Endothelial cell of umbilical vein (primary cell): ENCODE data around the gene MRPS21. TPM values are rescaled to one million over a fixed set of nuclear protein-coding genes. Genes with fewer than 3 reads are reported as not detected.
A peak's percentile ranks its signal among the peaks of the same experiment; 100 is the strongest.

Source experiments
- BruUV-seq: library from RNA; stranded (reverse); fragments of 400-500 nt; replicated peaks from 2 replicates; lab custom pipeline; 2021; lab: Mats Ljungman, UMichigan
- CTCF ChIA-PET: fragments of 300-600, 350-600 bp; sonication (Branson Sonifier 250); formaldehyde crosslinking; loops from one replicate; lab custom pipeline; 2021; ENCODE audit warnings: antibody characterized with exemption, inconsistent platforms; lab: Charles Lee
- POLR2A ChIA-PET: fragments of 300-600, 350-600 bp; sonication (Branson Sonifier 250); formaldehyde crosslinking; loops from one replicate; lab custom pipeline; 2021; ENCODE audit warnings: antibody characterized with exemption, inconsistent platforms; lab: Charles Lee
- DNase-seq: peaks from one replicate; pipeline ENCODE4 v3.0.0-alpha.2; 2011; ENCODE audit warnings: low read depth, low spot score
- FAIRE-seq: peaks from 2 replicates; lab custom pipeline; 2011; peaks lifted over from hg19 to GRCh38; lab: Jason Lieb, UNC
- H2AFZ ChIP-seq: 2 replicates; pipeline ENCODE4 v1.6.0; 2012; ENCODE audit warnings: low read depth, low read length, control low read depth, inconsistent platforms
- H3K27ac ChIP-seq: 2 replicates; pipeline ENCODE4 v1.5.1; 2011; ENCODE audit warnings: low read depth, mild to moderate bottlenecking, control low read depth, low read length, moderate library complexity; ENCODE audit not compliant: insufficient read depth
- H3K27me3 ChIP-seq, 2 experiments: 2 replicates each; pipeline versions ENCODE4 v1.6.0 to v1.6.1; 2011; ENCODE audit warnings: low read length in 2 of 2, mixed read lengths in 1 of 2; ENCODE audit not compliant: control insufficient read depth in 2 of 2, insufficient read depth in 2 of 2
- H3K36me3 ChIP-seq, 2 experiments: 2 replicates in 1 of 2; 3 replicates in 1 of 2; pipeline ENCODE4 v1.5.1; 2011; ENCODE audit warnings: low read length in 2 of 2, mild to moderate bottlenecking in 1 of 2, moderate library complexity in 1 of 2; ENCODE audit not compliant: control insufficient read depth in 2 of 2, insufficient read depth in 2 of 2; ENCODE audit errors: extremely low read depth in 1 of 2
- H3K4me1 ChIP-seq: 3 replicates; pipeline ENCODE4 v1.5.1; 2011; ENCODE audit warnings: mild to moderate bottlenecking, low read length; ENCODE audit not compliant: control insufficient read depth, insufficient read depth; ENCODE audit errors: extremely low read depth
- H3K4me2 ChIP-seq: 2 replicates; pipeline ENCODE4 v1.6.1; 2011; ENCODE audit warnings: low read length, control low read depth, mixed read lengths; ENCODE audit not compliant: insufficient read depth
- H3K4me3 ChIP-seq, 3 experiments: fragments of 200-600 bp in 1 of 3; sonication (generic), shearing (Covaris generic) in 1 of 3; replicated peaks in 1 of 3; 2 replicates each; pipeline ENCODE4 v1.5.1; 2011 to 2016; ENCODE audit warnings: control low read depth in 3 of 3, low read length in 3 of 3, mild to moderate bottlenecking in 2 of 3, inconsistent platforms in 1 of 3, low read depth in 1 of 3, moderate library complexity in 1 of 3; ENCODE audit not compliant: insufficient read depth in 1 of 3
- H3K79me2 ChIP-seq: 2 replicates; pipeline ENCODE4 v1.6.0; 2012; ENCODE audit warnings: low read length, inconsistent platforms; ENCODE audit not compliant: control insufficient read depth, insufficient read depth
- H3K9ac ChIP-seq: replicated peaks from 2 replicates; pipeline ENCODE3; 2011; ENCODE audit warnings: low read length, control low read depth; ENCODE audit not compliant: insufficient read depth; ENCODE audit errors: extremely low read depth
- H3K9me1 ChIP-seq: replicated peaks from 3 replicates; pipeline ENCODE4 v1.6.0; 2011; ENCODE audit warnings: mild to moderate bottlenecking, low read length; ENCODE audit not compliant: control insufficient read depth, insufficient read depth; ENCODE audit errors: extremely low read depth
- H3K9me3 ChIP-seq: replicated peaks from 2 replicates; pipeline ENCODE4 v1.5.1; 2012; ENCODE audit warnings: low read length, inconsistent platforms; ENCODE audit not compliant: control insufficient read depth, insufficient read depth
- H4K20me1 ChIP-seq: replicated peaks from 2 replicates; pipeline ENCODE3; 2011; ENCODE audit warnings: mild to moderate bottlenecking, low read length; ENCODE audit not compliant: control insufficient read depth, insufficient read depth; ENCODE audit errors: extremely low read depth
- EZH2 ChIP-seq: IDR thresholded peaks from 2 replicates; pipeline ENCODE4 v1.6.1; 2012; ENCODE audit warnings: borderline replicate concordance, low read depth, mild to moderate bottlenecking, moderate library complexity, low read length, inconsistent platforms; ENCODE audit not compliant: severe bottlenecking
- FOS ChIP-seq: IDR thresholded peaks from 2 replicates; pipeline ENCODE4 v1.6.1; 2011; ENCODE audit warnings: mild to moderate bottlenecking, low read length, moderate library complexity, borderline replicate concordance; ENCODE audit not compliant: insufficient read depth
- GATA2 ChIP-seq: IDR thresholded peaks from 2 replicates; pipeline ENCODE4 v1.7.0; 2011; ENCODE audit warnings: low read depth, mild to moderate bottlenecking, moderate library complexity, mixed read lengths, low read length; ENCODE audit not compliant: insufficient read length, insufficient read depth
- JUN ChIP-seq: IDR thresholded peaks from 2 replicates; pipeline ENCODE4 v1.6.1; 2011; ENCODE audit warnings: borderline replicate concordance, low read depth; ENCODE audit not compliant: insufficient read length, insufficient read depth
- MYC ChIP-seq: IDR thresholded peaks from one replicate; pipeline ENCODE4 v1.6.1; 2011; ENCODE audit warnings: mild to moderate bottlenecking, low read depth, low read length
- POLR2A ChIP-seq: IDR thresholded peaks from 2 replicates; pipeline ENCODE4 v1.6.1; 2012; ENCODE audit warnings: low read depth, mild to moderate bottlenecking, control low read depth, low read length
- POLR2AphosphoS5 ChIP-seq: IDR thresholded peaks from 2 replicates; pipeline ENCODE4 v1.6.1; 2012; ENCODE audit warnings: low read depth, mild to moderate bottlenecking, control low read depth, low read length, moderate library complexity; ENCODE audit not compliant: insufficient read depth
- dilution Hi-C: fragments of 300-500 bp; cut with MboI; formaldehyde crosslinking; loops from one replicate; pipeline ENCODE4 v1.15.0; 2019; ENCODE audit warnings: low sequenced_read_pairs; ENCODE audit not compliant: extremely low pct_ligation_motif_present
- intact Hi-C: fragments of 100-400 bp; cut with micrococcal nuclease; formaldehyde crosslinking; loops from one replicate; pipeline ENCODE4 v1.10.0; 2022
- polyA plus RNA-seq, 4 experiments: library from polyadenylated mRNA; depleted of rRNA in 3 of 4; stranded (reverse) in 3 of 4; unstranded in 1 of 4; fragments of >200 nt; gene quantifications; 2 replicates each; pipeline versions ENCODE4 v1.2.1 to v1.2.3, GENCODE V29; 2011 to 2012; ENCODE audit warnings: missing spikeins in 1 of 4
- total RNA-seq: library from RNA; stranded (reverse); gene quantifications from 2 replicates; pipeline ENCODE4 v1.2.3, GENCODE V29; 2021
- TF ChIP-seq, protein P1 (sequence below), 2 donors: IDR thresholded peaks; 1 replicate in 1 of 2; 2 replicates in 1 of 2; pipeline ENCODE4 v1.5.1; 2011; ENCODE audit warnings: low read length in 2 of 2, mild to moderate bottlenecking in 2 of 2, moderate library complexity in 2 of 2, control low read depth in 1 of 2, inconsistent platforms in 1 of 2, low read depth in 1 of 2; ENCODE audit not compliant: insufficient read depth in 1 of 2; ENCODE audit errors: extremely low read depth in 1 of 2
- TF ChIP-seq, protein P2 (sequence below): IDR thresholded peaks from 2 replicates; pipeline ENCODE4 v1.6.1; 2011; ENCODE audit not compliant: insufficient read depth, insufficient read length

MRPS21 gene
- total and polyA plus RNA-seq, 2 donors (not counting 3 experiments of a cell fraction or from before 2014, with no cell fraction given) = 63.1 to 76.7 TPM

DNA sequence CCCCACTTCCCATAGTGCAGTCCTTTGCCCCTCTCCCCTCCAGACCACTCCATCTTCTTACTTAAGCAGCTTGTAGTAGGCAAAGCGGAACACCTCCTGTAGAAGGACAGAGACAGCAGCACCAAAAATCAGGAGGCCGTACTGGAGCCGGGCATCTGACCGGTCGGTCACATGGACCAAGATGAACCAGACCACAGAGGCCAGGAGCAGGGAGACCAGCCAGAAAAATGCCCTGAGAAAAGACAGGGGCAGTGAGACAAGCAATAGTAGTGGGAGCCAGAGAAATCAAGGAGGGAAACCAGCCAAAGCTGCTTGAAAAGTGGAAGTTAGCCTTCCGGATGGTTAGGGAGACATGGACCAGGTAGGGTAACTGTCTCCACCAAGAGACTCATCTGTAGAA, 25.8 kb upstream of the MRPS21 start:
- peaks cover 19% of the 10 kb centered on the region for H3K79me2 ChIP-seq
- H3K9me1 ChIP-seq = no peaks in the 10 kb centered on the region
- no peak for TF ChIP-seq POLR2A
- no peak for TF ChIP-seq JUN
- no peak for TF ChIP-seq POLR2AphosphoS5
- no peak for TF ChIP-seq FOS
- TF ChIP-seq GATA2 = no peak
- TF ChIP-seq, protein P1, sequence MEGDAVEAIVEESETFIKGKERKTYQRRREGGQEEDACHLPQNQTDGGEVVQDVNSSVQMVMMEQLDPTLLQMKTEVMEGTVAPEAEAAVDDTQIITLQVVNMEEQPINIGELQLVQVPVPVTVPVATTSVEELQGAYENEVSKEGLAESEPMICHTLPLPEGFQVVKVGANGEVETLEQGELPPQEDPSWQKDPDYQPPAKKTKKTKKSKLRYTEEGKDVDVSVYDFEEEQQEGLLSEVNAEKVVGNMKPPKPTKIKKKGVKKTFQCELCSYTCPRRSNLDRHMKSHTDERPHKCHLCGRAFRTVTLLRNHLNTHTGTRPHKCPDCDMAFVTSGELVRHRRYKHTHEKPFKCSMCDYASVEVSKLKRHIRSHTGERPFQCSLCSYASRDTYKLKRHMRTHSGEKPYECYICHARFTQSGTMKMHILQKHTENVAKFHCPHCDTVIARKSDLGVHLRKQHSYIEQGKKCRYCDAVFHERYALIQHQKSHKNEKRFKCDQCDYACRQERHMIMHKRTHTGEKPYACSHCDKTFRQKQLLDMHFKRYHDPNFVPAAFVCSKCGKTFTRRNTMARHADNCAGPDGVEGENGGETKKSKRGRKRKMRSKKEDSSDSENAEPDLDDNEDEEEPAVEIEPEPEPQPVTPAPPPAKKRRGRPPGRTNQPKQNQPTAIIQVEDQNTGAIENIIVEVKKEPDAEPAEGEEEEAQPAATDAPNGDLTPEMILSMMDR (IDR thresholded peaks at IDR 0.05; ENCODE audit: extremely low read depth in 1 of 2, insufficient read depth in 1 of 2, low read depth in 1 of 2, low read length in 2 of 2) = no peak
- TF ChIP-seq MYC = no peak
- TF ChIP-seq, protein P2, sequence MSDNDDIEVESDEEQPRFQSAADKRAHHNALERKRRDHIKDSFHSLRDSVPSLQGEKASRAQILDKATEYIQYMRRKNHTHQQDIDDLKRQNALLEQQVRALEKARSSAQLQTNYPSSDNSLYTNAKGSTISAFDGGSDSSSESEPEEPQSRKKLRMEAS = no peak
- TF ChIP-seq EZH2 = no peak
- no TSS peak for BruUV-seq
- no peaks in the 10 kb centered on the region for H3K9me3 ChIP-seq
- peak overlapping the region; percentile 89 for H3K27ac ChIP-seq
- peaks cover 3 to 19% of the 10 kb centered on the region in 2 experiments for H3K36me3 ChIP-seq
- H2AFZ ChIP-seq = no peak overlapping the region
- CTCF ChIA-PET = interaction anchor here (3.7 to 16.3 kb wide), 2 partner anchors 11 to 14 kb away, joined by 23 to 466 read pairs; partner anchors contain the start of genes CA14 and CIART
- no peaks in the 10 kb centered on the region for H3K27me3 ChIP-seq
- POLR2A ChIA-PET = interaction anchor here (0.5 kb wide), 1 partner anchor 24 kb away, joined by 3 read pairs; no protein-coding TSS in a partner anchor
- FAIRE-seq (peak; percentile 24), DNase-seq (no peak)
- no peaks in the 10 kb centered on the region for H4K20me1 ChIP-seq
- peak overlapping the region; percentile 80 for H3K9ac ChIP-seq
- H3K4me3 ChIP-seq = peak overlapping the region; percentile 51 to 84 (median 77)
- dilution Hi-C loops (no loop called here), intact Hi-C loops (no loop called here)
- H3K4me1 ChIP-seq = peaks cover 30% of the 10 kb centered on the region
- peak overlapping the region; percentile 84 for H3K4me2 ChIP-seq
